ENCODE results near the gene LRRC55. TPM values are rescaled to one million over a fixed set of nuclear protein-coding genes. Genes with fewer than 3 reads are reported as not detected.

The LRRC55 gene
- total RNA-seq, 3 donors from 2014 or later: not detected

GRCh38 chr11:57140568-57140967 is 41.2 kb upstream of the LRRC55 start:
- H3K4me3 ChIP-seq: no peak overlapping the region
- TF ChIP-seq POLR2A (IDR thresholded peaks at IDR 0.05) (no peak), POLR2AphosphoS5 (IDR thresholded peaks at IDR 0.05) (no peak), CTCF (IDR thresholded peaks at IDR 0.05) (no peak)
- intact Hi-C loops (cut with DNase I; ENCODE audit: low total_unique reads): no loop called here
- H3K27ac ChIP-seq: no peak overlapping the region
- H3K9me3 ChIP-seq: peaks cover 0 to 6% of the 10 kb centered on the region in 2 donors
- no peak for DNase-seq (ENCODE audit: low spot score in 2 of 2)
- H3K4me1 ChIP-seq: no peaks in the 10 kb centered on the region
- H3K36me3 ChIP-seq: no peaks in the 10 kb centered on the region
- H3K27me3 ChIP-seq: peaks cover 0 to 4% of the 10 kb centered on the region in 2 donors

GRCh38 chr11:57143459-57143858 is 38.3 kb upstream of the LRRC55 start:
- DNase-seq (ENCODE audit: low spot score in 2 of 2): no peak
- no peaks in the 10 kb centered on the region for H3K36me3 ChIP-seq
- H3K27ac ChIP-seq: no peak overlapping the region
- no peak for TF ChIP-seq CTCF (IDR thresholded peaks at IDR 0.05)
- no peak for TF ChIP-seq POLR2A (IDR thresholded peaks at IDR 0.05)
- TF ChIP-seq POLR2AphosphoS5 (IDR thresholded peaks at IDR 0.05): no peak
- no peaks in the 10 kb centered on the region for H3K4me1 ChIP-seq
- peaks cover 0 to 4% of the 10 kb centered on the region in 2 donors for H3K9me3 ChIP-seq
- H3K27me3 ChIP-seq: peaks cover 0 to 4% of the 10 kb centered on the region in 2 donors
- no peak overlapping the region for H3K4me3 ChIP-seq
- intact Hi-C loops (cut with DNase I; ENCODE audit: low total_unique reads): no loop called here

- no peaks in the 10 kb centered on the region for H3K9me3 ChIP-seq
- DNase-seq (ENCODE audit: low spot score in 2 of 2): no peak
Measured at GRCh38 chr11:57144075-57144474, 37.7 kb upstream of the LRRC55 start.

GRCh38 chr11:57144531-57145320 is 37.0 kb upstream of the LRRC55 start:
- Histone ChIP-seq H3K4me1 (no peaks in the 10 kb centered on the region), H3K27me3 (peaks cover 0 to 4% of the 10 kb centered on the region in 2 donors), H3K9me3 (no peaks in the 10 kb centered on the region), H3K36me3 (no peaks in the 10 kb centered on the region), H3K27ac (no peak overlapping the region), H3K4me3 (no peak overlapping the region)
- no peak for DNase-seq (ENCODE audit: low spot score in 2 of 2)
- TF ChIP-seq POLR2AphosphoS5 (IDR thresholded peaks at IDR 0.05) (no peak), POLR2A (IDR thresholded peaks at IDR 0.05) (no peak), CTCF (IDR thresholded peaks at IDR 0.05) (no peak)
- intact Hi-C loops (cut with DNase I; ENCODE audit: low total_unique reads): no loop called here

More at GRCh38 chr11:57144075-57144474, 37.7 kb upstream of the LRRC55 start:
- Histone ChIP-seq H3K4me1 (no peaks in the 10 kb centered on the region), H3K27me3 (peaks cover 0 to 4% of the 10 kb centered on the region in 2 donors), H3K4me3 (no peak overlapping the region), H3K27ac (no peak overlapping the region), H3K36me3 (no peaks in the 10 kb centered on the region)
- TF ChIP-seq POLR2AphosphoS5 (IDR thresholded peaks at IDR 0.05) (no peak), POLR2A (IDR thresholded peaks at IDR 0.05) (no peak)
- intact Hi-C loops (cut with DNase I; ENCODE audit: low total_unique reads): no loop called here

- H3K27ac ChIP-seq: no peak overlapping the region
- no peak for DNase-seq (ENCODE audit: low spot score in 2 of 2)
- H3K4me1 ChIP-seq: no peaks in the 10 kb centered on the region
- no peak for TF ChIP-seq POLR2AphosphoS5 (IDR thresholded peaks at IDR 0.05)
- no peak for TF ChIP-seq POLR2A (IDR thresholded peaks at IDR 0.05)
- no peak for TF ChIP-seq CTCF (IDR thresholded peaks at IDR 0.05)
- peaks cover 0 to under 1% of the 10 kb centered on the region in 2 donors for H3K27me3 ChIP-seq
- no peak overlapping the region for H3K4me3 ChIP-seq
- H3K9me3 ChIP-seq: no peaks in the 10 kb centered on the region
- intact Hi-C loops (cut with DNase I; ENCODE audit: low total_unique reads): no loop called here
- no peaks in the 10 kb centered on the region for H3K36me3 ChIP-seq
Measured at GRCh38 chr11:57146301-57146700, 35.5 kb upstream of the LRRC55 start.
